ENCODE data around the gene SUSD6.

Gene SUSD6

GRCh38 chr14:69650948-69651369 lies 39.6 kb downstream of the SUSD6 start:
- DNase-seq (ENCODE audit: low read depth) = no peak

GRCh38 chr14:69651664-69652063 lies 40.3 kb downstream of the SUSD6 start:
- DNase-seq (ENCODE audit: low read depth) = peak; percentile 23

DNA sequence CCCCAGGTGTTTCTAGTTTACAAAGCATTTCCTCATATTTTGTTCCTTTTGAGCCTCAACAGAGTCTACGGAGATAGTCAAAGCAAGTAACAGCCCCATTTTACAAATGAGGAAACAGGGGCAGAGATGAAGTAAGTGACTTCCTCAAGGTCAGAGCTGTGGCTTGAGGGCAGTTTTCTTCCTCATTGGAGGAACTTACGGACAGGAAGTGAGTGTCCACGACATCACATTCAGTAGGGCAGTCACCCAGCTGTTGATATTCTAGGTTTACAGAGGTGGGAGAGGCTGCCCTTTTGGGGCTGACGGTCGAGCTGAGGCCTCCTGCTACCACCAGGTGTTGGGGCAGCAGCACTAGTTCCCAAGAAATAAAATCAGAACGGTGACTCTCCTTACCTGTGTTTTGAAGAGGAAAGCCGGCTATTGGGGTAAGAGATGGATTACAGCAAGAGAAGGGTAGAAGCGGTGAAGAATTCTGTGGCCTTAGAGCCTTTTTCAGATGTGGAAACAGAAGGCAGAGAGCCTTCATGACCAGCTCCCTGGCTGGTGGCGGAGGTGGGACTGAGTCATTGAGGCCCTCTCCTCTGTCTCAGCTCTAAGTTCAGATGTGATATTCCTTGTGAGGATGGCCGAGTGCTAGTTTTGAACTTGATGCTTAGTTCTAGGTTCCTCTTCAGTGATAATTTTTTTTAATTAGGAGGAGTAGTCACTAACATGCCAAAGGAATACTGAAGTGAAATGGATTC lies 41.7 kb downstream of the SUSD6 start:
- DNase-seq (ENCODE audit: low read depth) = peak; percentile 50

- DNase-seq (ENCODE audit: low read depth) = no peak
Measured at GRCh38 chr14:69654116-69654515, 42.7 kb downstream of the SUSD6 start.

DNA sequence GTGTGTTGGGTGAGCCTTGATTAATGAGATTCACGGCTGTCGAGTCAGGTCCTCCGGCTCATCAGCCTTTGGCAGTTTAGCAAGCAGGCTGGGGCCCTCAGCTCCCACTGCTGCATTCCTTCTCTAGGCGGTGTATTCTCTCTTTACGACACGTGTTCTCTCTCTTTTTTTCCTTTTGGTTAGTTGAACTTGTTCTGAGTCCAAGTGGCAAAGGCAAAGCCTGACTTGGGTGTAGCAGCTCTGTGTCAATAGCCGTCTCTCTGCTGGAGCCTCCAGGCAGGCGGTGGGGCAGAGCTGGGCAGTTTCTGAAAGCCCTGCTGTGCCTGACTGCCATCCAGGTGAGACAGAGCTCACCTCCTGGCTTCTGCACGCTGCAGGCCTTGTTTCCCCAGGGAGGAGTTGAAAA lies 46.6 kb downstream of the SUSD6 start:
- peak; percentile 35 for DNase-seq (ENCODE audit: low read depth)

DNA sequence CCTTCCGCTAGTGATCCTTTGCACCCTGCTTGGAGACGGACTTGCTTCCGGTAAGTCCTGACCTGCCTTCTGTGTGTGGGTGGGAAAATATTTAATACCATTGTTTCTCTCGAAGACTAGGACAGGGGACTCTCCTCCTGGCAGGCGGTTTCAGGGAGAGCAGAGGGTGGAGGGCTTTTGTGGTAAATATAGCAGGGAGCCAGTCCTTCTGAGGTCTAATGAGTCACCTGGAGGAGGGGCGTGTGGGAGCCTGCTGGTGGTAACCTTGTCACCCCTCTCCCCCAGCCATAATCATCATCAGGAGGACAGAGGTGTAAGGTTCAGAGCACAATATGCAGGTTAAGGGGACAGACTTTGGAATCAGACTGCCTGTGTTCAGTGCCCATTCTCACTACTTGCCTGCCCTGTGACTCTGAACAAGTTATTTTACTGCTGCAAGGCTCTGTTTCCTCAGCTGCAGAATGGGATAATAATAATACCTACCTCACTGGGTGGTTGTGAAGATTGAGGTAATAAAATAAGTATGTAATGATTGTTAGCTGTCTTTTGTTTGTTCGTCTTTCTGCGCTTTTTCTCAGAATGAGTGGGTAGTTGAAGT lies 47.4 kb downstream of the SUSD6 start:
- peak; percentile 34 for DNase-seq (ENCODE audit: low read depth)

GRCh38 chr14:69660344-69661193 lies 49.2 kb downstream of the SUSD6 start:
- DNase-seq (ENCODE audit: low read depth) = no peak

- DNase-seq (ENCODE audit: low read depth) = no peak
Measured at GRCh38 chr14:69661194-69661537, 49.8 kb downstream of the SUSD6 start.

DNA sequence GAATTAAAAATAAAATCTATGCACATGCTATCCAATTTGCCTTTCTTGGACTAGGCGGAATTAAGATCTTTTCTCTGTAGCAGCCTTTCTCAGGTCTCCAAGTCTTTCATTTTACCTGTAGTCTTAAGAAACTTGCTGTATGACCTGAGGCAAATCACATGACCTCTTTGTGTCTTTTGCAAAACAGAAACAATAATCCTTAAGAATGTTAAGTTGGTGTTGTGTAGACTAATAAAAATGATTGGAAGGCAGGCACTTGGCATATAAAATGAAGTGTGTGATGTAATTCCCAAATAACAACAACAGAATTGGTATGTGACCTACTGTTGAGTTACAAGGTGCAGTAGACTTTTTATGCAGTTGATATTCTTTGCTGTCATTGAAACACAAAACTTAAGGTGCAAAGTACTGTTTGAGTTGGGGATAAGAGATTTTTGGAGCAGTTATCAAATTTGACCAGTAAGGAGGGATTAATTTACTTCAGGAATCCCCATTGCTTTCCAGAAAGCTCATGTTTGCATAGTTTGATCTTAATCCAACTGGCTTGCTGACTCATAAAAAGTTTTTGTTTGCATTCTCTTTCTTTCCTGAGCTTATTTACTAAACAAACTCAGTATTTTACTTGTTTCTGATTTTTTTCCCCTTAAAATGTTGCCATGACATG lies 51.4 kb downstream of the SUSD6 start:
- DNase-seq (ENCODE audit: low read depth) = no peak

DNA sequence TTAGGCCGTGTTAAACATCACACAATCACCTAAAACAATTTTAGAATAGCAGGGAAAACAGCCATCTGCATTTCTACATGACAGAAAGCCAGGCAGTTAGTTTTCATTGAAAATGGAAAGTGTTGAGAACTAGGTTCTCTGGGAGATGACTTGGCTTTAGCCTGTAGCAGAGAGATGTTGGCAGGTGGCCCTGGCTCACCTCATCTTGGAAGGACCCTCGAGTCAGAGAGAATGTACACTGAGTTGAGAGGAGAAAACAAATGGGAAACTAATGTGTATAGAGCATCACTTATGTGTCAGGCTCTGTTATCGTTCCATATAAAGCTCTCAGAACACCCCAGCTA lies 51.9 kb downstream of the SUSD6 start:
- DNase-seq (ENCODE audit: low read depth) = no peak

DNA sequence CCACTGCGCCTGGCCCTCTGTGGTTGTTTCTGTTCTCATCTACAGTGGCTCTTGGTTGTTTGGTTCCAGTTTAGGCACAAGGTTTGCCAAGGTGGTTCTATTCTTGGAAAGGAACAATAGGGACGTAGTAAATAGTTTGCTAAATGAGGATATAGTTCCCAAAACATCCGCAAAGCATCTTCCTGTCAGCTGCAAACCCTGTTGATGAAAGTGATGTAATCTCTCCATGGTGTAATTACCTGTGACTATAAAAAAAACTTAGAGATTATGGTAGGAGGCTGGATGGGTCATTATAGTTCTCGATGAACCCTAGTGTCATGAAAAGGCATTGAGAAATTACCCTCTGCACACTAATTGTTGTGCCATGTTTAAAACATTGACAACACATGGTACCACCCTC lies 52.9 kb downstream of the SUSD6 start:
- no peak for DNase-seq (ENCODE audit: low read depth)

DNA sequence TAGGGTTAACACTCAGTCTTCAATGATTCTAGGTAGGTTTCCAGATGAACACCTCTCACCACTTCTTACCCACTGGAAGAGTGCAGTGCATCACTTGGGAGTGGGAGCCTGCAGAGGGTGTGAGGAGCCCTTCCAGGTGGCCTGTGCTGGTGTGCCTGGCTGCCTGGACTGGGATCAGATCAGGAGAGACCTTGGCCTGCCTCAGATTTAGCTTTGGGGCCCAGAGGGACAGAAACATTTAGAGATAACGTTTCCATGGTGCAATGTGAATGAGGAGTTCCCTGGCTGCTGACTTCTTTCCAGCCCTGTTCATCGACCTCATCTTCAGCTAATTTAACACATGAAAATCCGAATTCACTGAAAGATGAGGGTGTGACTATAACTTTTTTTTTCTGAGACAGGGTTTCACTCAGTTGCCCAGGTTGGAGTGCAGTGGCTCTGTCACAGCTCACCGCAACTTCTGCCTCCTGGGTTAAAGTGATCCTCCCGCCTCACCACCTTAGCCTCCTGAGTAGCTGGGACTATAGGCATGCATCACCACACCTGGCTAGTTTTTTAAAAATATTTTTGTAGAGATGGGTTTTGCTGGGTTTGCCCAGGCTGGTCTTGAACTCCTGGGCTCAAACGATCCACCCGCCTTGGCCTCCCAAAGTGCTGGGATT lies 53.6 kb downstream of the SUSD6 start:
- no peak for DNase-seq (ENCODE audit: low read depth)

GRCh38 chr14:69665631-69666030 lies 54.2 kb downstream of the SUSD6 start:
- no peak for DNase-seq (ENCODE audit: low read depth)

- peak; percentile 23 for DNase-seq (ENCODE audit: low read depth)
Measured at GRCh38 chr14:69666112-69666511, 54.7 kb downstream of the SUSD6 start.

- DNase-seq (ENCODE audit: low read depth) = no peak
Measured at GRCh38 chr14:69666690-69667211, 55.4 kb downstream of the SUSD6 start.

GRCh38 chr14:69667938-69668335 lies 56.5 kb downstream of the SUSD6 start:
- no peak for DNase-seq (ENCODE audit: low read depth)

- no peak for DNase-seq (ENCODE audit: low read depth)
Measured at GRCh38 chr14:69669375-69669774, 58.0 kb downstream of the SUSD6 start.

DNA sequence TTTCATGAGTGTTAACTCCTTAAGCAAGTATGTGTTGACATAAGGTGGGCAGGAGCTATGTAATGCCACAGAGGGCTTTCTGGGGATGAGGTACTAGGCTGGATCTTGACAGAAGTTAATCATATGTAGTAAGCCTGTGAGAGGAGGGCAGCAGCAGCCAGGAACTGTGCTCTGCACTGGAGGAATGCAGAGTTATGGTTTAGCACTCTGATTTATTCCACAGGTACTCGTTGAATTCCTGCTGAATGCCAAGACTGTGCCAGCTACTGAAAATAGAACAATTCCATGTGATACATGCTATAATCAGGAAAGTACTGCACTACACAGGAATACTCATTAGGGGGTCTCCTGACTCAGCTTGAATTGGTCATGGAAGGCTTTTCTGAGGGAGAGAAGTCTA lies 58.7 kb downstream of the SUSD6 start:
- peak; percentile 35 for DNase-seq (ENCODE audit: low read depth)

DNA sequence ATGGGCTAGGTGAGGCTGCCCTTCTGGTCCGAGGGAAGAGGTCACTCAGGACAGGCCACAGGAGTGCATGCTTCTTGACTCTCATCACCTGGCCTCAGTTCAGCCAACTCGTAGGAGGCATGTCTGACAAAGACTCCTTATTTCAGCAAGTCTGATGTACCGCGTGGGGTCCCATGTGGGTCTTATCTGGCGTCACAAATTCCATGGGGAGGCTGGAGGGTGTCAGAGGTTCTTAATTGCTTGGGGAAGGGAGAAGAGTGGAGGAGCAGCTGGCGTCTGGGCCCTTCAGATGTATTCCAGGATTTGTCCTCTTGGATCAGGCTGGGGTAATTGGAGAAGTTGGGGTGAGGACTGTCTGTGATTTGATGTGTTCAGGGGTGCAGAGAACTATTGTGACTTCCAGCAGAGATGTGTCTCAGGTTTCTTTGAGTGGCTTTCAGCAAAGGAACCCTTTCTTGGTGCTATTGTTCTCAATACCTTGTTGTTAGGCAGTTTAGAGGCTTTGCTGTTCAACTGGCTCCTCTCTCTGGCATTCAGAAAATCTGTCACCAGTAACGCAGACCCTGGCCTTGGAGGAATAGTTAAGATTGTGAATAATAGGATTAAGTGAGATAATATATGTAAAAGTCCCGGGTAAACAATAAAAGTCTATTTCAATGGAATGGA lies 60.1 kb downstream of the SUSD6 start:
- DNase-seq (ENCODE audit: low read depth) = no peak

- no peak for DNase-seq (ENCODE audit: low read depth)
Measured at GRCh38 chr14:69672356-69672755, 61.0 kb downstream of the SUSD6 start.

GRCh38 chr14:69673104-69673503 lies 61.7 kb downstream of the SUSD6 start:
- DNase-seq (ENCODE audit: low read depth) = no peak

Data from amniotic epithelial cell (primary cell).